Effector CD8-positive, alpha-beta T cell (primary cell): ENCODE data around the gene HERPUD2.

Source experiments
- DNase-seq: peaks from one replicate; lab custom pipeline; 2025; lab: John Stamatoyannopoulos, UW
- total RNA-seq, 4 experiments: gene quantifications; one replicate each; lab custom pipeline; 2026; lab: John Stamatoyannopoulos, UW

HERPUD2 gene, protein sequence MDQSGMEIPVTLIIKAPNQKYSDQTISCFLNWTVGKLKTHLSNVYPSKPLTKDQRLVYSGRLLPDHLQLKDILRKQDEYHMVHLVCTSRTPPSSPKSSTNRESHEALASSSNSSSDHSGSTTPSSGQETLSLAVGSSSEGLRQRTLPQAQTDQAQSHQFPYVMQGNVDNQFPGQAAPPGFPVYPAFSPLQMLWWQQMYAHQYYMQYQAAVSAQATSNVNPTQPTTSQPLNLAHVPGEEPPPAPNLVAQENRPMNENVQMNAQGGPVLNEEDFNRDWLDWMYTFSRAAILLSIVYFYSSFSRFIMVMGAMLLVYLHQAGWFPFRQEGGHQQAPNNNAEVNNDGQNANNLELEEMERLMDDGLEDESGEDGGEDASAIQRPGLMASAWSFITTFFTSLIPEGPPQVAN
- total RNA-seq = 113 to 254 (median 208) reads per million in 4 experiments

- peak; percentile 85 for DNase-seq
Observed at GRCh38 chr7:35694784-35695472, at the start of gene HERPUD2. Gene HERPUD2, minus strand, starts transcription at chr7:35695135. Its CDS starts 805 bp downstream, at chr7:35694330.

DNA sequence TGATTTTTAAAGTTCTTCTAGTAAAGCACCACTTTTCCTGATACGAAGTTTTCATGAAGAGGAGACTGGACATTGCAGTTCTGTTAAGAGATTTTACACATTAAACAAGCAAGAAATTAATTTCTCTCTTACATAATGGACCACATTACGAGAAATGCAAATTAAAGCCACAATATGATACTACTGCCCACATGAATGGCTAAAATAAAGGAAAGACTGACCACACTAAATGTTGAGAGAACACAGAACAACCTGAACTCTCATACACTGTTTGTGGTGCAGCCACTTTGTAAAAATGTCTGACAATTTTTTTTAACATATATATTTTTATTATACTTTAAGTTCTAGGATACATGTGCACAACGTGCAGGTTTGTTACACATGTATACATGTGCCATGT lies 44.0 kb upstream of the HERPUD2 start:
- DNase-seq = no peak

DNA sequence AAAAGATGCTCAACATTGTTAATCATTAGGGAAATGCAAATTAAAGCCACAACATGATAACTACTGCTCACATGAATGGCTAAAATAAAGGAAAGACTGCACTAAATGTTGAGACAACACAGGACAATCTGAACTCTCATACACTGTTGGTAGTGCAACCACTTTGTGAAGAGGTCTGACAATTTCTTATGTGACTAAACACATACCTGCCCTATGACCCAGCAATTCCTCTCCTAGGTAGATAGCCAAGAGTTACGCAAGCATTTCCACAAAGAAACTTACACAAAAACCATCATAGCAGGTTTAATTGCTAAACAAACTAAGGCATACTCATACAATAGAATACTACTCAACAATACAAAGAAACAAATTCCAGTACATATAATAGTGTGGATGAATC lies 41.8 kb upstream of the HERPUD2 start:
- no peak for DNase-seq

- no peak for DNase-seq
Observed at GRCh38 chr7:35735396-35735795, 40.5 kb upstream of the HERPUD2 start.

DNA sequence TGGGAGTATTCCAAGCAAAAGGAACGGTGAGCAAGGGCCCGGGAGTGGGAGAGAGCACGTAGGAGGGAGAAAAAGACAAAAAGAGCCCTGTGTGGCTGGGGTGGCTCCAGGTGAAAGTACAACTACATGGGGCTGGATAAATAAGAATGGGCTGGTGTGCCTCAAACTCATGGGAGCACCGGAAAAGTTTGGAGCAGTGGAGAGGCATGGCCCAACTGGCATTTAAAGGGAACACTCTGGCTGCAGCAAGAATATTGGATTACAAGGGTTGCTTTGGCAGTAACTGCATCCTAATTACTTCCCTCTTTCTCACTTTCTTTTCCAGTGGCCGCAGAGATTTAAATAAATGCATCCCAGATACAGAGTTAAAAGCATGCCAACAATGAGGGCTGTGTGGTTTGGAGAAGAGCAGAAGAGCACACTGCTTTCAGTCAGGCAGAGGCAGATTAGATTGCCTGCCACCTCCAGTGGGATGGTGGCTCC lies 39.1 kb upstream of the HERPUD2 start:
- no peak for DNase-seq

- DNase-seq = no peak
Observed at GRCh38 chr7:35731349-35731748, 36.4 kb upstream of the HERPUD2 start.

- DNase-seq = no peak
Observed at GRCh38 chr7:35729061-35729783, 34.3 kb upstream of the HERPUD2 start.

DNA sequence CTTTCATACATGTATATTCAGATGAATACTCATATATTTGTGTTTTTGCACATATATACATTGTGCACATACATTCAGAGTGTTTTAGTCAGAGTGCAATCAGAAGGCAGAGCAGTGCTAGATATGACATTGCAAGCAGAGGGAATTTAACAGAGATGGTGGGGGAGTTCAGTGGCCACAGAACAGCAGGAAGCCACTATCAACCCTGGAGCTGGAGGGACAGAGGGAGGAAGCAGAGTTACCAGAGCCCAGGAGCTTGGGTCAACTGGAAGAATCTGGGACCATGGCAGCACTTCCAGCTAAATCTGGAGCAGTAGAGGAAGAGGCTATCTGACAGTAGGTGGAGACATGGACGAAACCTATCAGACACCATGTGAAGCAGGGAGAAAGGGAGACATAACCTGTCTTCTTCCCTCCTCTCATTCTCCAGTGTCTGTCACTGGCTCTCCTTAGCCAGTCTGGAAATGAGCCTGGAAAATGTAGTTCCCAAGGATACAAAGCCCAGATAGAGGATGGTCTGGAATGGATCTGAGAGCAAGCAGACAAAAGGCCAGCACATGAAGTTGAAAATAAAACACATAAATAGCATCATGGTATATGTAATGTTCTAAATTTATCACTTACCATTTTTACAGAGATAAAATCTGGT lies 33.6 kb upstream of the HERPUD2 start:
- DNase-seq = no peak

DNA sequence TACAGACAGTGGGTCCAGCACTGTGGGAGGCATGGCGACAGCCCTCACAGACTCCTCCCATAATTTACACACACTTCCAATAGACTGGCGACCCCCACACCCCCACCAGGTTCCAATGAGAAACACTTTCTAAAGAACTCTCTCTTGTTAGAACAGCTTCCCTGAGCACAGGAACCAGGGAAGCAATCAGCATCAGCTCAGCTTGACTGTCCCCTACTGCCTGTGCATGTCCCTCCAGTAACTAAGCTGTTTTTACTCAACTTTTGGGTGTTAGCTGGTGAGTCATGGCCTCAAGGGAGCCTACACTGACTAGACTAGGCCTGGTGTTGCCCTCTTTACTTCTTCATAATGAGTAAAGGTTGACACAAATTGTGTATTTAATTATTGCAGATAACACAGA lies 32.6 kb upstream of the HERPUD2 start:
- DNase-seq = no peak

GRCh38 chr7:35726654-35727053 lies 31.7 kb upstream of the HERPUD2 start:
- no peak for DNase-seq

- peak; percentile 40 for DNase-seq
Observed at GRCh38 chr7:35725280-35725680, 30.3 kb upstream of the HERPUD2 start.

DNA sequence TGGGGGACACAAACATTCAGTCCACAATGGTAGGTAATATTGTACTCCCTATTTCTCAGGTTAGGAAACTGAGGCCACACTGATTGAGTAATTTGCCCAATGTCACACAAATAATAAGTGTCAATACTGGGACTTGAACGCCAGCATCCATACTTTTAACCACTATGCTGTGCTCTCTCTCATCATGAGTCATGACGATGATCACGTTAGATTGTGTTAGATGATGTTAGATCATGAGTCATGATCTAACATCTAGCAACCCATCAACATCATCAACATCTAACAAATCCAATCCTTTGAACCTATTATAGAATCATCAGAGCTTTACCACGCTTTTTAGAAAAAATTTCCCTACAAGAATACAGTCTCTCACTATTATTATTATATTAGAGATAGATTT lies 28.1 kb upstream of the HERPUD2 start:
- no peak for DNase-seq

- no peak for DNase-seq
Observed at GRCh38 chr7:35722054-35722849, 27.3 kb upstream of the HERPUD2 start.

DNA sequence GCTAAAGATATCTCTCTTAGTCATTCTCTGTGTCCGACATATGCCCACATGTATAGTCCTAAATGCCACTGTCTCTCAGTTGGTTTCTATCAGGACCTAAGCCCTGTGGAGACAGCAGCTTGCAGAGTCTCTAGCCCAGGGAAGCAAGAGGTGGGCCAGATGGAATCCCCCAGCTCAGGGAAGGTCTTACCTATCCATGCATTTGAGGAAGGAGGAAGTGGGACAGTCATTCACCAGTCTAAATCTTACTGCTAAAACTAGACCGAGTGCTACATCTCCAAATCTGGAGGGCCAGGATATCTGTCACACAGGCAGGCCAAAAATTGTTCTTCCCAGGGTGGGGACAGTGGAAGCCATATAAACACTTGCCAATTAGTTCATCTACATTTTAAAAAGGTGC lies 26.4 kb upstream of the HERPUD2 start:
- DNase-seq = no peak

- no peak for DNase-seq
Observed at GRCh38 chr7:35720849-35721248, 25.9 kb upstream of the HERPUD2 start.

- no peak for DNase-seq
Observed at GRCh38 chr7:35720032-35720431, 25.1 kb upstream of the HERPUD2 start.

- no peak for DNase-seq
Observed at GRCh38 chr7:35718047-35718446, 23.1 kb upstream of the HERPUD2 start.

DNA sequence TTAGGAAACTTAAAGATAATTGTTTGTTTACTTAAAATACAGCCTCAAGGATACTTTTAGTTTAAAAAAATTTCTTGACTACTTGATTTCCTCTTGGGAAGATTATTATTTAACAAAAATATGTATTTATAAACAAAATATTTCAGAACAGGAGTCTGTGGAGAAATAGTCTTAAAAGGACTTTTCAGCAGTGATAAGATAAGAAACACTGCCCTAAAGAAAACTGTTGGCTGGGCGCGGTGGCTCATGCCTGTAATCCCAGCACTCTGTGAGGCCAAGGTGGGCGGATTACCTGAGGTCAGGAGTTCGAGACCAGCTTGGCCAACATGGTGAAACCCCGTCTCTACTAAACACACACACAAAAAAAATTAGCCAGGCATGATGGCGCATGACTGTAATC lies 22.6 kb upstream of the HERPUD2 start:
- no peak for DNase-seq

- DNase-seq = no peak
Observed at GRCh38 chr7:35717013-35717412, 22.1 kb upstream of the HERPUD2 start.

DNA sequence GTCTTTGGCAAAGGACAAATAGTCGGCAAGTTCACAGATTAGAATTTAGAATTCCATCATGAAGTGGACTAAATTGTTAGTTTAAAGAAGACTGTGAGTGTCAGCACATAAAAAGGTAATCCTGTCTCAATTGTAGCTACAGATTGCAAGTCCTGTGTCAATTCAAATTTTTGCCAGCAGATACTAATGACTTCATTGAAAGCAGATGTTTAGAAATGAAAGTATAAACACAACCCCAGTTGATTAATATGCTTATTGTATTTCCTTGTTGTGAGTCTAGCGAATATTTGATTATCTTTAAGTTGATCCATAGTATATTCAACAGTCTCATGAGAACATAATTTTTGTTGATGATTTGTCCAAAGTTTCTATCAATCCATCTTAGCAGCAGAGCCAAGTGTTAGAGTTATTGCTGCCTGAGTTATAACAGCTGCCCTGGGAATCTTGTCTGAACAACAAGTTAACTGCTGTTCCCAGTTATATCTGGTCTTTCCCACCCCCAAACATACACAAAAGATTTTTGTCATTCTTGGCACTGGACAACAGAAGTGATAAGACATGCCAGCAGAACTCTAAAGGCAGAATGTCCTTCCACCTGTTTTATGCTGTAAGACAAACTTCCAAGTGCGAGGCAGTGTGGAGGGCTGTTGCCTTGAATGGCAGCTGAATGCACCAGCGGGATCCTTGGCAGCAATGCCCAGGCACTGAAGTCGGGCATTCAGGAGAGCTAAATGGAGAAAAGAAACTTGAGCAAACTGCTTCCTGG lies 21.3 kb upstream of the HERPUD2 start:
- no peak for DNase-seq
